HL-60 (cell line): ENCODE measurements around the gene COASY.

Experiments used
- CTCF ChIP-seq: IDR thresholded peaks from one replicate; pipeline ENCODE4 v1.5.1; 2011; ENCODE audit warnings: low read length, control low read depth, inconsistent platforms; ENCODE audit not compliant: insufficient read depth
- POLR2AphosphoS5 ChIP-seq: IDR thresholded peaks from 2 replicates; pipeline ENCODE4 v1.6.1; 2012; ENCODE audit warnings: low read depth
- REST ChIP-seq: IDR thresholded peaks from 2 replicates; pipeline ENCODE4 v1.6.1; 2012; ENCODE audit warnings: low read depth; ENCODE audit not compliant: insufficient replicate concordance

- TF ChIP-seq REST (no peak), CTCF (no peak), POLR2AphosphoS5 (no peak)
Measured at GRCh38 chr17:42555122-42555622, 6.8 kb upstream of the COASY start.
